GM19395 (cell line): Measurements from ENCODE around the gene BNIP5.
"Not testable (repeated sequence)": the region's sequence is repeated elsewhere in the genome, so short reads cannot be mapped to it uniquely, and the experiment has no call there.

Experiments used
- ATAC-seq: cut with Tn5 transposase; IDR thresholded peaks from one replicate; pipeline ENCODE4 v1.9.1; 2021; ENCODE audit warnings: mild to moderate bottlenecking, moderate library complexity; ENCODE audit not compliant: unreplicated experiment

The BNIP5 gene

DNA sequence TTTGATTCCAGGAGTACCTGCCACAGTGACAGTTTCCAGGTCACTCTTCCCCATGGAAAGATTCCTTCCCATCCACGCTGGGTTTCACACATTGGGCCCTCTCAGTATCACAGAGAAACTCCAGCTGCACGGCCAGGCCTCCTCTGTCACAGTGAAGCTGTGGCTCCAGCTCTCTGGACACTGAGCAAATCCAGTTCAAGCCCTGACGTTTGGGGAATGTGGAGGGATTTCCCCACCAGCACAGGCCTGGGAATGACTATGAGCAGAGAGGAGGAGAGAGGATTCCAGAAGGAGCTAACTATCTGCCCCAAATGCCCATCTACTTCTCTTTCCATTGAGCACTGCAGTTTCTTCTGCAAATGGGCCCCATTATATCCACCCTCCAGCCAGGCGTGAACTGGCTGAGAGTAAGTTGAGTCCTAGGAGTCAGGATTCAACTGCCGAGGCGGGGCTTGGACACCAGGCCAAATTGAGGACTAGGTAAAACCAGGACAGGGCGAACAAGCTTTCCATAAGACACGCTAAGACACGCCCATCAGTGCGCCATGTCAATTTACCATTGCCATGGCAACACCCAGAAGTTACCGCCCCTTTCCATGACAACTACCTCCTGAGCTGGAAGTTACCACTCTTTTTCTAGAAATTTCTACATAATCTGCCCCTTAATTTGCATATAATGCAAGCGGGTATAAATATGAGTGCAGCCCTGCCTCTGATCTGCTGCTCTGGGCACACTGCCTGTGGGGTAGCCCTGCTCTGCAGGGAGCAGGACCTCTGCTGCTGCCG, 9.2 kb upstream of the BNIP5 start:
- no peak for ATAC-seq

DNA sequence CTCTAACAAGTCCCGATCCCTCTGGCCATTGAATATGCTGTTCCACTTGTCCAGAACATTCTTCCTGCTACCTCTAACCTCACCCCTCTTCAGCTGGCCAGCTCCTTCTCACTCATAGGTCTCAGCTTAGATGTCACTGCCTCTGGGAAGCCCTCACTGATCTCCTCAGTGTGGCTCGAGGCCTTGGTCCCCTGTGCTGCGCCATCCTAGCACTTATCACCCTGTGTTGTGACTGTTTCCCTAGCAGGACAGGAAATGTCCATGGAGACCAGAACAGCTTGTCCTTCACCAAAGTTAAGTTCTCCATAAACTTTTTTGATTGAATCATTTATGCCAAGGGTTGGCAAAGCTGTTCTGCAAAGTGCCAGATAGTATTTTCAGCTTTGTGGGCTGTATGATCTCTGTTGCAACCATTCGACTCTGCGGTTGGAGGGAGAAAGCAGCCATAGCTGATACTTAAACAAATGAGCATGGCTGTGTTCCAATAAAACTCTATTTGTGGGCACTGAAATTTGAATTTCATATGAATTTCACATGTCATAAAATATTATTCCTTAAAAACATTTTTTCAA, 6.5 kb upstream of the BNIP5 start:
- no peak for ATAC-seq

DNA sequence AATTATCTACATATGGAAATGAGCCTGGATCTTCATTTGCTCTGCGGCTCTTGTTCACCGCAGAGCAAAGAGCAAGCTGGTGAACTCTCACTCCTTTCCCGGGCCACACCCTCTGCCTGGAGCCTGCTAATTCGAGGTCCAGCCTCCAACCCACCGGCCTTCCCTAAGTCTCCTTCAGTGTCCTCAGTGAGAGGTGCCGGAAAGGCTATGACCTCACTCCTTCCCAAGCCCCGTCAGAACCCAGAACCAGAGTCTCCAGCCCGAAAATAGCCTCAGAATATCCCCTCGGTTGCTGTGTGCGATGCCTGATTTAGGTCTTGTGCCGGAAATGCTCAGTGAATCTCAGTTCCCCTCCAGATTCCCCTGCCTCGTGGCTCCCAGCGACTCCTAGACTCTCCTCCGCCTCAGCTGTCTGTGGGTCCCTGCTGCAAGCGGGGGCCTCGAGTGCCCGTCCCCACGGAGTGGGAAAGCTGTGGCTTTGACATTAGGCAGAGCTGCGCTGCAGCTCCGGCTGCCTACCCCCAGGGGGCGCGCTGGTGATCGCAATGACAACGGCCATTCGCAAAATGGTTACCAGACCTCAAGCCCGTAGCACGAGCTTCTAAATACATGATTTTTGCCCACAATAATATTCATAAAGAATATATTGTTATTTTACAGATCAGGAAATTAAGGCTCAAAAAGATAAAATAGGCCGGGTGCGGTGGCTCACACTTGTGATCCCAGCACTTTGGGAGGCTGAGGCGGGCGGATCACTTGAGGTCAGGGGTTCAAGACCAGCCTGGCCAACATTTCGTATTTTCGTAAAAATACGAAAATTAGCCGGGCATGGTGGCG, 4.1 kb upstream of the BNIP5 start:
- ATAC-seq: no peak

DNA sequence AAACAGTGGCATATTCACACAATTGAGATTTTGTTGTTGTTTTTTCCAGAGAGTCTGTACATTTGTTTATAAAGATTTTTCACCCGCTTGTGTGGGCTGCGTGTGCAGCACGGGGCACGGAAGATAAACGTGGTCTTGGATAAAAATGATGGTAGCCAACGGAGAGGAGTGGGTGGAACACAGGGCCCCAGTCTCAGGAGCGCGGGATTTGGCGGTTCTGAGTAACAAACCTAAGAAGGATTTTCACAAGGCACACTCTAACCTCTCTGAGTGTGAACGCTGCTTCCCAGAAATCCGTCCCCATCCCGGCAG, 3.6 kb upstream of the BNIP5 start:
- ATAC-seq: no peak

DNA sequence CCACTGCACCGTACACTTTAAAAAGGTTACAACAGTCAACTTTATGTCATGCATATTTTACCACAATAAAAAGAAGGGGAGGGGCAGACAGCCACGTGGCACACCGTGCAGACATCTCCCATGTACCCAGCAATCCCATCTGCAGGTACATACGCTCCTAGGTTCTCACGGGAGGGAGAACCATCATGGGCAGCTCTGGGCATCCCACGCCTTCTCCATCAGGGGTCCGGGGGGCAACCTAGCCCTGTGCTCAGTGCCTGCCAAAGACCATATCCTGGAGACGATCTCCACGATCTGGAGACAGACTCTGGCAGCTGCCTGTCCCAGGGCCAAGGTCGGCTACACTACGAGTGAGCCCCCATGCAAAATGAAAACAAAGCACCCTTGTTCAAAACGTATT, 2.5 kb upstream of the BNIP5 start:
- ATAC-seq: no peak

DNA sequence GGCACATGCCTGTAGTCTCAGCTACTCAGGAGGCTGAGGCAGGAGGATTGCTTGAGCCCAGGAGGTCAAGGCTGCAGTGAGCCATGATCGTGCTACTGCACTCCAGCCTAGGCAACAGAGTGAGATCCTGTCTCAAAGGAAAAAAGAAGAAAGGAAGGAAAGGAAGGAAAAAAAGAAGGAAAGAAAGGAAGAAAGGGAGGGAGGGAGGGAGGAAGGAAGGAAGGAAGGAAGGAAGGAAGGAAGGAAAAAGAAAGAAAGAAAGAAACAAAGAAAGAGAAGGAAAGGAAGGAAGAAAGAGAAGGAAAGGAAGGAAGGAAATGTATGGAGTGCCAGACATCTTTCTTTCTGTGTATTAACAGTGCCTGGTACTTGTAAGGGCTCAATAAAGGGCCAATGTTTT, 1.5 kb upstream of the BNIP5 start:
- ATAC-seq: not testable (repeated sequence)

DNA sequence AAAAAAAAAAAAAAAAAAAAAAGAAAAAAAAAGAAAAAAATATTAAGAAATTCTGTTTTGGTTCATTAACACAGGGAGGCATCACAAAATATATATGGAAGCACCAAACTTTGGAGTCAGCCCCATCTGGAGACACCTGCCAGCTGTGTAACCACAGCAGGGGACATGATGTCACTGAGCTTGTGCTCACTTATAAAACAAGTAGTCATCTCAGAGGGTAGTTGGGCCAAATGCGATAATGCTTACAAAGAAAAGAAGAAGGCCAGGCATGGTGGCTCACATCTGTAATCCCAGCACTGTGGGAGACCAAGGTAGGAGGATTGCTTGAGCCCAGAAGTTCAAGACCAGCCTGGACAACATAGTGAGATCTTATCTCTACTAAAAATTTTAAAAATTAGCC, 1.1 kb upstream of the BNIP5 start:
- ATAC-seq: no peak

DNA sequence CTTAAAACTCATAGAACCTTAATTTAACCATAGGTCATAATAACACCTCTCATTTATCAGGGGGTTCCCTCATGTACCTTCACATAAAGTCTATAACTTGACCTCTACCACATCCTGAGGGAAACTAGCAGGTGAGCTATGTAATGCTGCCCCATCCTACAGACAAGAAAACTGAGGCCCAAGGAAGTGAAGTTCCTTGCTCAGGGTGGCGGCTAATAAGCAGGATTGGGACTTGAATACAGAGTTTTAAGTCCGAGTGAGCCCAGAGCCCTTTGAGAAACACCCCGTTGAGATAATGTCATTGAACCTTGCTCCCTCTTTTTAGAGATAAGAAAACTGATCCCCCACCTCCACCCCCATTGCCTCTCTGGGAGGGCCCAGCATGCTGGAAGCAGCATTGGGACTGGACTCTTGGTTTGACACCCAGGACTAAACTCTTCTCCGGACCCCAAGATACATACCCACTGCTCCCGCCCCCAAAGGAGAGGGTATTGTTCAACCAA, 429 bp downstream of the BNIP5 start:
- no peak for ATAC-seq

DNA sequence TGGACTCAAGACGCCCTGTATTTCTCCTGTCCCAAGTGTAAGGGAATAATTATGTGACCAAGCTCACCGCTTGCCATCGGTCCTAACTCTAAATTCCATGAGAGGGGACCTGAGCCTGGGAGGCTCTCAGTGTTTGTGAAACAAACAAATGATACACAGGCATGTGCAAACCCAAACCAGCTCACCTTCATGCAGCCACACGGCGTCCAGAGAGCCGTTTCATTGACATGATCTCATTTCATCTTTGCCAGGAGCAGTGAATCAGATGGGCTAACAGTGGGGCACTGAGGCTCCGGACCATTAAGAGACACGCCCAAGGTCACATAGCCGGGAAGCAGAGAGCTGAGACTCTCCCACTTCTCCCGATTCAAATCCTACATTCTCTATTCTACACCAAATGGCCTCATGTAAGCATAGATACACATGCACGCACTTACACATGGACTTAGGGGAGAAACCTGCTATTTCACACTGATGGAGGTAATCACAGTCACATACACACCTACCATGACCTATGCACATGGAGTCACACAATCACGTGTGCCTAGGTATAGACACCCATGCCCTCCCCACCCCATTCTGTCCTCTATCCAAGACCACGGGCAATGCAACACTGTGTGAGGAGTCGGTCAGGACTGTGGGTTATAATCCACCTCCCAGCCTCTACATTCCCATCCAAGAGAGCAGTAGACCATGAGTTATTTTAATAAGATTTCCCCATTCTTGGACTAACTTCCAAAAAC, 1.1 kb downstream of the BNIP5 start:
- ATAC-seq: no peak

DNA sequence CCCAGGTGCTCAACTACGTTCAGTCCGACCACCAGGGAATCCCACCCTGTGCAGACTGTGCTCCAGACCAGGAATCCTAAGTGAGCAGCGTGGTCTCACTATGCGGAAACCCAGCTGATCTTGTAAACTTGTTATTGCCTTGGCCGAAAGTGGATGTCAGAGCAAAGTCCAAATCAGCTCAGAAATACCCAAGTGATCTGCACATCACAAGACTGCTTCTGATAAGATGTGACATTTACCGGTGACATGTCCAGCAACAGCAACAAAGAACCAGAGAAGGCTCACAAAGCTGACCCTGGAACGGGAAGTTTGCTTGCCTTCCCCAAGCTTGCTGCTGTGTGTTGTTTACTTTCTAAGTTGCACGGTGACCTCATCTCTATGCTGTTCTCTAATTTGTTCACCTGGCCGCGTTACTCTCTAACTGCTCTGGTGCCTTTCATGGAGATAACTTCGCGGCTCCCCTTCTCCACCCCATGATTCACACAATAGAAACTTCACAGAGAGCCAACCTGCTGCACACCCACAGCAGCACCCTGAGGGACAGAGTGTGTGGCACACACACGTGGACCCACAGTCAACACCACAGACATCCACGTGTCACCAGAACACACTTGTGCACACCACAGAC, 1.7 kb downstream of the BNIP5 start:
- ATAC-seq: no peak

DNA sequence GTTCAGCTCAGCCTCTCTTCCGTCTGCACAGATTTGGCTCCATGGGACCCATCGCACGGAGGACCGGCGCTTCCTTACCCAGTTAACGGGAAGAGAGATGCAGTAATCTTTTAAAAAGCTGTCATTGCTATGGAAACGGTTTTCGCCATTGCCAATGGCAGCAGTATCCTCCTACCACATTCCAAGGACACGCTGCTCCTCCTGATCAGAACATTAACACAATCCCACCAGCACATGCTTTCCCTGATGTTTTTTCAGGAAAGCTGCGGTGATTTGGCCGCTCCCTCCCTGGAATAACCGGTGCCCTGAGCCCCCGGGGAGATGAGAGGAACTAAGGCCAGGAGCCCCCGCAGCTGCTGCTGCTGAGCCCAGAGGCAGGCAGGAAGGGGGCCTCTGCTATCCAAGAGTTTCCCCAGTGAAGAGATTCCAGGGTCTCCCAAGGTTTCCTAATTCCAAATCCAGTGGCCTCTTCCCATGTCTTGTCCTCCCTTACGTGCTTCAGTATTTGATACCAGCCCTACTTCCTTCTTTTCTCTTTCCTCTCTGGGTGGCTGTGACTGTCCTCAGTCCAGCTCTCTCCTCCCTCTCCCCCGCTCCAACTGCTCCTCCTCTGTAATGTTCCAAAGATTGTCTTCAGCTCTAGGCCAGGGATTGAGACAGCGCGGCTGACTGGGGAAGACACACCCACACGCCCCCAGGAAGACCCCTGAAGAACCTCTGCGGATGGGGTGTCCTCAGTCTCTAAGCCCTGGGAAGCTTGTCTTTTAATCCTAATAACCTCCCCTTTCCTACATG, 2.6 kb downstream of the BNIP5 start:
- ATAC-seq: no peak

DNA sequence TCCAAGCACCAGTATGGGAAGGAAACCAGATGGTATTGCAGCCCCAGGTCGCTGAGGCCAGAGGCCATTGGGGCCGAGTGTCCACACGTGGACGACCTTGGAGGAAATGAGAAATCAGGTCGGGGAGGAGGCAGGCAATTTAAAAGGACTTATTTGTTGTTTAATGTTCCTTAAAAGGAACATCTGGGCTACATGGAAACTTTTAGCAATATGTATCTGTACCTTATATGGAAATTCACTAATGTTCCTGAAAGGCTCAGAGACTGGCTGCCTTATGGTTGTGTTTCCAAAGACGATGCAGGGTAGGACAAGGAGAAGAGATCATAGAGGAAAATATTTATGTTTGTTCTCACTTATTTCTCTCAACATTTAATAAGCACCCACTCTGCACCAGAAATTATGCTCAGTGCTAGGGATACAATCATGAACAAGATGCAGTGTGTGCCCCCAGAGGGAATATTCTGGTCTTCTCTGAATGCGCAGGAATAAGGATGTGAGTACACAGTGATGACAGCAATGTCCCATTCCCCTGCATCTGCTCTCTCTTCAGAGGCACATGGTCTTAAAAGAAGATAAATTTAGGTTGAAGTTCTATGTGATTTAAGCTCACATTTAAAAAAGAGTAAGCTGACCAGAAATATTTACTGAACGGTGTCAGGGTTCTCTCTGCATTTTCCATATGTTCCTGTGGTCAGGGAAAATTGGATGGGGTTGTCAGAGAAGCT, 3.4 kb downstream of the BNIP5 start:
- ATAC-seq: no peak

DNA sequence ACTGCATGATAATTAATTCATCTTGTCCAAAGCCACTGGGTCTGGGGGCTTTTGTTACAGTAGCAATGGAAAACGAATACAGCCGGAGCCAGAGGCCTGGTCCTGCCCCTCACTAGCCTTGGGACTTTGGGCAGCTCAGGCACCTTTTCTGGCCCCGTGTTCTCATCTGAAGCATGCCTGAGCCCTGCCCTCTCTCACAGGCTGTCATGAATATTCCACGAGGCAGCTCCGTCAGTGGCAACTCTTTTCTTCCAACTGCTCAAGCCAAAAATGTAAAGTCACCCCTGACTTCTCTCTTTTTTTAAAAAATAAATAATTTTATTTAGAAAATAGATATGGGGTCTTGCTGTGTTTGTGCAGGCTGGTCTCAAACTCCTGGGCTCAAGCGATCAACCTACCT, 5.3 kb downstream of the BNIP5 start:
- no peak for ATAC-seq

DNA sequence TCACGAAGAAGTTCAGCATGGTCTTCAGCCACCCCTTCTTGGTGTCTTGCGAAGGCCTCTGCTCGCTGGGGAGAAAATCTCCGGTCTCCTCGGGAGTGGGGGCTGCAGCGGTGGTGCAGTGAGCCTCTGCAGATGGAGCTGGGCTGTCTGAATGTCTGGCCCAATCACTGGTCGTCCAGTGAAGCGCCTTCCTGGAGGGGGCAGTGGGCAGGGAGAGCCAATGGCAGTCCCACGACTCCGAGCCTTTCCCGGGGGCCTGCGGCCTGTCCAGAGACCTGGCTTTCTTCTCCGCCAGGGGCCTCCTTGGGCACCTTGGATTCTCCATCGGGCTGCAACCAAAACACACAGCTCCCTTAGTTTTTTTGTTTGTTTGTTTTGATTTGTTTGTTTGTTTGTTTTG, 6.3 kb downstream of the BNIP5 start:
- no peak for ATAC-seq

DNA sequence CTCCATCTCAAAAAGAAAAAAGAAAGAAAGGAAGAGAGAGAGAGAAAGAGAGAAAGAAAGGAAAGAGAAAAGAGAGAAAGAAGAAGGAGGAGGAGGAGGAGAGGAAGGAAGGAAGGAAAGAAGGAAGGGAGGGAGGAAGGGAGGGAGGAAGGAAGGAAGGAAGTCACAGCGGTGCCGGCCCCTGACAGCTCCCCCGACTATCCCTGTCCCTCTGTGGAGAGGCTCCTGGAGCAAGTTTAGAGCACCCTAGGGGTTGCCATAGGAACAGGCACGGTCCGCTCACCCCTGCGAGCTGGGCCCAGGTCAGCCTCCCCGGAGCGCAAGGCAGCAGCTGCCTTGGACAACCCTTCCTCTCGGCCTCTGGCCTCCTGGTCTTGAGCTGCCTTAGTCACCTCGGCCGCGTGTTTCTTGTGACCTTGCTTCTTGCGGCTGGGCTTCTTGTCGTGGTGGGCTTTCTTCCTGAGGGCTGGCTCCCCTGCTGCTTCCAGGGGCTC, 6.8 kb downstream of the BNIP5 start:
- no peak for ATAC-seq

DNA sequence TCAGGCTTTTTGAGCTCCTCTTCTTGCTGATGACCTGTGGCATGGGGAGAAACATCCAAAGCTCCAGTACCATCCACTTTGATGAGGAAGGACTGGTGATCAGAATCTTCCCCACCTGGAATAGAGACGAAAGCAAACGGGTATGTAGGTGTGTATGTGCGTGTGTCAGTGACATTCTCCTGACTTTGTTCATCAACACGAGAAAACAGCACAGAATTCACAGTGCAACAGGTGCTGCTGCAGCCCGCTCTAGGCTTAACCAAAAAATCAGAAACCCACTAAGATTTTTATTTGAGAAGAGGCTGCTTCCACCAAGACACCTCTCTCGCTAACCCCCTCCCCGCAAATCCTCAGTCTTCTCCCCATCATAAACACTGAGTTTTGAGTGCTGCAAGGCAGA, 8.1 kb downstream of the BNIP5 start:
- no peak for ATAC-seq

DNA sequence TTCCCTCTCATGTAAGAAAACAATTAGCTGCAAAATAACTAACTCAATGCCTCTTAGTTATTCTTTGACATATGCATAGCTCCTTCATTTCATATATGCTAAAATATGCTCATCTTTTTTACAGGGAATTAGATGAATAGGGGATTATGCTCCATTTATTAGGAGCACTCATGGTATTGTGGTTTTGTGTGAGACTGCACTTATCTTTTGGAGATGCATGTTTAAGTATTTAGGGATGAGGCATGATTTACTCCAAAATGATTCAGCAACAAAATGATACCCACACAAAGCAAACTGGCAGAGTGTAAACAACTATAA, 8.8 kb downstream of the BNIP5 start:
- ATAC-seq: no peak

DNA sequence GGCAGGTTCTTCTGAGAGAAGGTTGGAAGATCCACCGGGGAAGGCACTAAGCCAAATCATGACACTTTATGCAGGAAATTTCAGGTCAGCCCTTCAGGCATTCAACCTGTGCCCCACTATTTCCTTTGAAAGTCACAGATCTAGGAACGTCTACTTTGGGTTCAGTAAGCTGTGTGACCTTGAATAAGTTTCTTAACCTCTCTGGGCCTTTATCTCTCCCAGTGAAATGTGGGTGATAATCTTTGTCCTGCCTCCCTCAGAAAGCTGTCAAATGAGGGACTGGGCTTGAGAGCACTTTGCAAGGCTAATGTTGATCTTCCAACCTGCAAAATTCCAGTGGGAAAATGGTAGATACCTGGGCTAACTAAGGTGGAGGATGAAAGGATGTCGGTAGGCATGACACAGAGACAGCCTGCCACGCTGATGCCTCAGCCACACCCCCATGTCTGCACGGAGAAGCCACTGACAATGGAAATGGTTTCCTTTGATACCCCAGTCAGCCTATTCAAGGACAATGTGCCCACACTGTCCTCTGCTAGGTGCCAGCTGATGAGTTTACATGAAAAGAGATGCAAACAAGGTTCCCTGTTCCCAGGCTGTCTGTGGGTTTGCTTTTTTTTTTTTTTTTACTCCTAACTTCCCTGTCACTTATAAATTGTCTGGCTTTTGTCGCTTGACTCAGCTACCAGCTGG, 9.3 kb downstream of the BNIP5 start:
- ATAC-seq: no peak
